OCI-LY1 (cell line): ENCODE results near the gene TMC7.

ENCODE experiments used
- H2AFZ ChIP-seq: fragments of 200-600 bp; sonication (generic), shearing (Covaris generic); 2 replicates; pipeline ENCODE4 v1.6.0; 2014; ENCODE audit warnings: antibody characterized with exemption, mild to moderate bottlenecking, low read length
- H3F3A ChIP-seq: fragments of 200-600 bp; sonication (generic), shearing (Covaris generic); 2 replicates; pipeline ENCODE4 v1.6.0; 2014; ENCODE audit warnings: mild to moderate bottlenecking, antibody characterized with exemption, low read length, moderate library complexity; ENCODE audit not compliant: insufficient read depth
- H3K27ac ChIP-seq: fragments of 200-600 bp; sonication (generic); 2 replicates; pipeline ENCODE4 v1.5.1; 2014; ENCODE audit warnings: low read length, mixed run types, mild to moderate bottlenecking, low read depth; ENCODE audit not compliant: poor library complexity, severe bottlenecking
- H3K27me3 ChIP-seq: fragments of 200-600 bp; sonication (generic); 2 replicates; pipeline ENCODE4 v1.6.0; 2014; ENCODE audit warnings: antibody characterized with exemption, mild to moderate bottlenecking, low read length, moderate library complexity; ENCODE audit not compliant: insufficient read depth
- H3K36me3 ChIP-seq: fragments of 200-600 bp; sonication (generic); 2 replicates; pipeline ENCODE4 v1.6.1; 2014; ENCODE audit warnings: mild to moderate bottlenecking, antibody characterized with exemption, low read length, moderate library complexity, mixed read lengths; ENCODE audit not compliant: insufficient read depth
- H3K4me1 ChIP-seq: fragments of 200-600 bp; sonication (generic); 2 replicates; pipeline ENCODE4 v1.5.1; 2014; ENCODE audit warnings: mild to moderate bottlenecking, low read length, moderate library complexity; ENCODE audit not compliant: insufficient read depth, severe bottlenecking
- H3K4me2 ChIP-seq: fragments of 200-600 bp; sonication (generic), shearing (Covaris generic); 2 replicates; pipeline ENCODE4 v1.6.1; 2014; ENCODE audit warnings: low read length
- H3K4me3 ChIP-seq: fragments of 200-600 bp; sonication (generic); 2 replicates; pipeline ENCODE4 v1.5.1; 2014; ENCODE audit warnings: low read length, low read depth, mild to moderate bottlenecking, mixed read lengths; ENCODE audit not compliant: poor library complexity, severe bottlenecking
- H3K79me2 ChIP-seq: fragments of 200-600 bp; shearing (Covaris generic); 2 replicates; pipeline ENCODE4 v1.6.1; 2016; ENCODE audit warnings: mixed run types, low read length, mixed read lengths; ENCODE audit not compliant: insufficient read depth
- H3K9ac ChIP-seq: fragments of 200-600 bp; sonication (generic), shearing (Covaris generic); 2 replicates; pipeline ENCODE4 v1.6.1; 2014; ENCODE audit warnings: mild to moderate bottlenecking, low read length, mixed read lengths
- H3K9me2 ChIP-seq: fragments of 200-600 bp; sonication (generic), shearing (Covaris generic); 2 replicates; pipeline ENCODE4 v1.6.1; 2014; ENCODE audit warnings: low read depth, mild to moderate bottlenecking, low read length, mixed read lengths
- H3K9me3 ChIP-seq: fragments of 200-600 bp; shearing (Covaris generic); 2 replicates; pipeline ENCODE4 v1.6.1; 2014; ENCODE audit warnings: low read length, mixed read lengths
- H4K20me1 ChIP-seq: fragments of 200-600 bp; sonication (generic), shearing (Covaris generic); 2 replicates; pipeline ENCODE4 v1.6.0; 2016; ENCODE audit warnings: mild to moderate bottlenecking, low read length; ENCODE audit not compliant: insufficient read depth
- CTCF ChIP-seq: fragments of 200-600 bp; sonication (generic), shearing (Covaris generic); IDR thresholded peaks from 2 replicates; pipeline ENCODE4 v1.5.1; 2017; ENCODE audit warnings: mild to moderate bottlenecking, antibody characterized with exemption, low read length, moderate library complexity, mixed read lengths
- EZH2 ChIP-seq: fragments of 200-600 bp; sonication (generic), shearing (Covaris generic); IDR thresholded peaks from 2 replicates; pipeline ENCODE4 v1.8.0; 2017; ENCODE audit warnings: borderline replicate concordance, mixed run types, mild to moderate bottlenecking, antibody characterized with exemption, low read length, moderate library complexity, mixed read lengths

Gene TMC7

DNA sequence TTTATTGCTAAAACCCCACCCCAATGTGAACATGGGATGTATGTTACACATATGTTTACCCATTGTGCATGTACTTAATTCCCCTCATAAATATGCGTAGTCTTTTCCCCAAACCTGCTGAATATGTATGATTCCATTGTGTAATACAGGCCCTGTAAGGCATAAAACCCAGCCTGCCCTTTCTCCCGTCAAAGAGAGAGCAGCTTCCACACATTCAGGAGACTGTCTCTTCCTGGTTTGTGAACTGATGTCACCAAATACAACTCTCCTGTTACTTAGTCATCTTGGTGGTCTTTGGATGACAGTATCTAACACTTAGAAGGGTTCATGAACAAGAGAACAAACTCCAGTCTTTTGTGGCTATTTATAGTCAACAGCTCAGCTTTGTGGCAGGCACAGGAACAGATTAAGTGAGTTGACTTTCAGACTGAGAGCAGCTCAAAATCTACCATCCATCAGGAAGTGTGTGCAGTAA lies 24.7 kb upstream of the TMC7 start:
- Histone ChIP-seq H3K79me2 (no peaks in the 10 kb centered on the region), H3K27ac (no peak overlapping the region), H3K4me2 (no peak overlapping the region), H3K36me3 (no peaks in the 10 kb centered on the region), H3K9ac (no peak overlapping the region), H3K27me3 (no peaks in the 10 kb centered on the region), H3K9me3 (no peaks in the 10 kb centered on the region), H3F3A (no peaks in the 10 kb centered on the region), H3K4me1 (peaks cover 10% of the 10 kb centered on the region), H3K9me2 (no peaks in the 10 kb centered on the region), H2AFZ (no peak overlapping the region), H3K4me3 (no peak overlapping the region), H4K20me1 (no peaks in the 10 kb centered on the region)
- TF ChIP-seq EZH2 = no peak
- TF ChIP-seq CTCF = no peak

DNA sequence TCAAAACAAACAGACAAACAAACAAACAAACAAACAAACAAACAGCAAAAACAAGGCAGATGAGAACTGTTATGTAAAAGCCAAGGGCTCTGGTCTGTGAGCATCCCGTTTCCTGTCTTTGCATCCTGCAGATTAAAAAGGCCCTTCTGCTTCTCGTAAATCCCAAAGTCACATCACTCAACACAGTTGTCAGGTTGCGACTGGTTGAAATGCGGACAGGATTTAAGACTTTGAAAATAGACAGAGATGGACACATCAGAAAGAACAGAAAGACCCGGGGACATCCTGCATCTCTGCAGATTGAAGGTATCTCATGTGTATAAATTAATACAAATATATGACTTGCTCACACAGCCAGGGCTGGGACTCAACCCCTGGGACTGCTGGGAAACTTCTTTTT lies 18.2 kb upstream of the TMC7 start:
- H3F3A ChIP-seq = no peaks in the 10 kb centered on the region
- H3K4me3 ChIP-seq = no peak overlapping the region
- H3K27me3 ChIP-seq = no peaks in the 10 kb centered on the region
- peaks cover 4% of the 10 kb centered on the region for H3K4me1 ChIP-seq
- TF ChIP-seq EZH2 (no peak), CTCF (no peak)
- no peaks in the 10 kb centered on the region for H3K9me2 ChIP-seq
- H3K27ac ChIP-seq = no peak overlapping the region
- no peak overlapping the region for H3K4me2 ChIP-seq
- H4K20me1 ChIP-seq = no peaks in the 10 kb centered on the region
- H3K9me3 ChIP-seq = no peaks in the 10 kb centered on the region
- no peaks in the 10 kb centered on the region for H3K79me2 ChIP-seq
- no peak overlapping the region for H3K9ac ChIP-seq
- H2AFZ ChIP-seq = no peak overlapping the region
- no peaks in the 10 kb centered on the region for H3K36me3 ChIP-seq

DNA sequence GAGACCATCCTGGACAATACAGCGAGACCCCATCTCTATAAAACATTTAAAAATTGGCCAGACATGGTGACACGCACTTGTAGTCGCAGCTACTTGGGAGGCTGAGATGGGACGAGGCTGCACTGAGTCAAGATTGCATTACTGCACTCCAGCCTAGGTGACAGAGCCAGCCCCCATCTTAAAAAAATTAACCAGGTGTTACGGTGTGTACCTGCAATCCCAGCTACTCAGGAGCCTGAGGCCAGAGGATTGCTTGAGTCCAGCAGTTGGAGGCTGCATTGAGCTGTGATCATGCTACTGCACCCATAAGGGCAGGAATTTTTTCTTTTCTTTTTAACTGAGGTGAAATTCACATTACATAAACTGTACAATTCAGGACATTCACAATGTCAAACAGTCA lies 16.9 kb upstream of the TMC7 start:
- Histone ChIP-seq H3F3A (no peaks in the 10 kb centered on the region), H3K9ac (no peak overlapping the region), H3K79me2 (no peaks in the 10 kb centered on the region), H3K36me3 (no peaks in the 10 kb centered on the region), H3K4me2 (no peak overlapping the region), H3K27me3 (no peaks in the 10 kb centered on the region), H3K27ac (no peak overlapping the region), H3K4me1 (peaks cover 4% of the 10 kb centered on the region), H3K4me3 (no peak overlapping the region), H3K9me3 (no peaks in the 10 kb centered on the region), H2AFZ (no peak overlapping the region), H3K9me2 (no peaks in the 10 kb centered on the region), H4K20me1 (no peaks in the 10 kb centered on the region)
- TF ChIP-seq EZH2 (no peak), CTCF (no peak)
